DOHH2 (cell line): ENCODE results near the gene XRCC3.

Experiments used
- H3F3A ChIP-seq: fragments of 200-600 bp; sonication (generic), shearing (Covaris generic); 2 replicates; pipeline ENCODE4 v1.6.0; 2016; ENCODE audit warnings: antibody characterized with exemption, mild to moderate bottlenecking; ENCODE audit not compliant: control insufficient read depth, insufficient read depth
- H3K27ac ChIP-seq: fragments of 200-600 bp; sonication (generic); 2 replicates; pipeline ENCODE4 v1.5.1; 2014; ENCODE audit warnings: low read depth, mild to moderate bottlenecking, low read length, moderate library complexity
- H3K27me3 ChIP-seq: fragments of 200-600 bp; sonication (generic); 2 replicates; pipeline ENCODE4 v1.6.1; 2014; ENCODE audit warnings: mild to moderate bottlenecking, low read length, mixed read lengths; ENCODE audit not compliant: control insufficient read depth
- H3K36me3 ChIP-seq: fragments of 200-600 bp; sonication (generic); 2 replicates; pipeline ENCODE4 v1.6.1; 2014; ENCODE audit warnings: mild to moderate bottlenecking, low read length, moderate library complexity, mixed read lengths; ENCODE audit not compliant: control insufficient read depth
- H3K4me1 ChIP-seq: fragments of 200-600 bp; sonication (generic); 2 replicates; pipeline ENCODE4 v1.6.1; 2014; ENCODE audit warnings: mild to moderate bottlenecking, low read length, mixed read lengths; ENCODE audit not compliant: control insufficient read depth
- H3K4me2 ChIP-seq: fragments of 200-600 bp; sonication (generic); 2 replicates; pipeline ENCODE4 v1.6.0; 2014; ENCODE audit warnings: mild to moderate bottlenecking, low read length, moderate library complexity
- H3K4me3 ChIP-seq: fragments of 200-600 bp; sonication (generic); 2 replicates; pipeline ENCODE4 v1.5.1; 2014; ENCODE audit warnings: mild to moderate bottlenecking, low read length, mixed read lengths
- H3K79me2 ChIP-seq: fragments of 200-600 bp; sonication (generic); 2 replicates; pipeline ENCODE4 v1.6.1; 2014; ENCODE audit warnings: mild to moderate bottlenecking, low read length, mixed read lengths; ENCODE audit not compliant: control insufficient read depth
- H3K9me2 ChIP-seq: fragments of 200-600 bp; sonication (generic); replicated peaks from 2 replicates; pipeline ENCODE4 v1.6.1; 2014; ENCODE audit warnings: mild to moderate bottlenecking, low read length, mixed read lengths; ENCODE audit not compliant: control insufficient read depth
- H3K9me3 ChIP-seq: fragments of 200-600 bp; sonication (generic); 2 replicates; pipeline ENCODE4 v1.6.1; 2014; ENCODE audit warnings: antibody characterized with exemption, low read length, mixed read lengths; ENCODE audit not compliant: control insufficient read depth, insufficient read depth
- H4K20me1 ChIP-seq: fragments of 200-600 bp; sonication (generic); 2 replicates; pipeline ENCODE4 v1.6.0; 2014; ENCODE audit warnings: low read depth, mild to moderate bottlenecking, antibody characterized with exemption, low read length, moderate library complexity; ENCODE audit not compliant: control insufficient read depth, insufficient read depth
- CTCF ChIP-seq: fragments of 200-600 bp; sonication (generic); IDR thresholded peaks from one replicate; pipeline ENCODE4 v1.5.1; 2014; ENCODE audit warnings: antibody characterized with exemption, mild to moderate bottlenecking, low read depth, low read length; ENCODE audit not compliant: poor library complexity, severe bottlenecking
- EZH2phosphoT487 ChIP-seq: fragments of 200-600 bp; sonication (generic); IDR thresholded peaks from 2 replicates; pipeline ENCODE4 v1.6.1; 2017; ENCODE audit warnings: borderline replicate concordance, mild to moderate bottlenecking, antibody characterized with exemption, low read length, moderate library complexity, mixed read lengths

XRCC3 gene

GRCh38 chr14:103725001-103725682 lies 9.9 kb upstream of the XRCC3 start:
- H3K4me3 ChIP-seq: no peak overlapping the region
- no peak overlapping the region for H3K27ac ChIP-seq
- no peaks in the 10 kb centered on the region for H3K27me3 ChIP-seq
- TF ChIP-seq CTCF (no peak), EZH2phosphoT487 (no peak)
- no peaks in the 10 kb centered on the region for H3K9me3 ChIP-seq
- no peak overlapping the region for H3K4me2 ChIP-seq
- H4K20me1 ChIP-seq: no peaks in the 10 kb centered on the region
- H3F3A ChIP-seq: no peaks in the 10 kb centered on the region
- peaks cover 13% of the 10 kb centered on the region; the same call in 1 of the 2 replicates for H3K36me3 ChIP-seq
- H3K79me2 ChIP-seq: peaks cover 26% of the 10 kb centered on the region
- H3K9me2 ChIP-seq: no peaks in the 10 kb centered on the region
- no peaks in the 10 kb centered on the region for H3K4me1 ChIP-seq

- TF ChIP-seq EZH2phosphoT487 (no peak), CTCF (no peak)
- no peaks in the 10 kb centered on the region for H3F3A ChIP-seq
- H3K4me2 ChIP-seq: no peak overlapping the region
- H4K20me1 ChIP-seq: no peaks in the 10 kb centered on the region
- no peak overlapping the region for H3K4me3 ChIP-seq
- no peak overlapping the region for H3K27ac ChIP-seq
- no peaks in the 10 kb centered on the region for H3K27me3 ChIP-seq
- no peaks in the 10 kb centered on the region for H3K4me1 ChIP-seq
- no peaks in the 10 kb centered on the region for H3K9me2 ChIP-seq
- no peaks in the 10 kb centered on the region for H3K9me3 ChIP-seq
- peaks cover 35% of the 10 kb centered on the region for H3K79me2 ChIP-seq
- H3K36me3 ChIP-seq: peaks cover 3% of the 10 kb centered on the region; the same call in 1 of the 2 replicates
Measured at GRCh38 chr14:103724116-103724515, 8.9 kb upstream of the XRCC3 start.

GRCh38 chr14:103723748-103724081 lies 8.5 kb upstream of the XRCC3 start:
- no peaks in the 10 kb centered on the region for H4K20me1 ChIP-seq
- no peaks in the 10 kb centered on the region for H3K9me3 ChIP-seq
- no peak overlapping the region for H3K27ac ChIP-seq
- no peak overlapping the region for H3K4me2 ChIP-seq
- no peaks in the 10 kb centered on the region for H3K9me2 ChIP-seq
- no peaks in the 10 kb centered on the region for H3K27me3 ChIP-seq
- H3K4me3 ChIP-seq: no peak overlapping the region
- peaks cover 3% of the 10 kb centered on the region for H3K4me1 ChIP-seq
- H3K79me2 ChIP-seq: peaks cover 37% of the 10 kb centered on the region
- no peaks in the 10 kb centered on the region for H3F3A ChIP-seq
- TF ChIP-seq EZH2phosphoT487: no peak
- no peak for TF ChIP-seq CTCF
- no peaks in the 10 kb centered on the region for H3K36me3 ChIP-seq
